Tibial artery (tissue), 4 donors: Measurements from ENCODE around the gene SCN3B.

Experiments used
- DNase-seq, 2 donors: peaks; one replicate each; pipeline ENCODE4 v3.0.0-alpha.2; 2019
- H3K27ac ChIP-seq, 2 donors: fragments of 200-600 bp; sonication (generic) in 1 of 2; 1 replicate in 1 of 2; 2 replicates in 1 of 2; pipeline ENCODE4 v1.5.1; 2018 to 2019; ENCODE audit warnings: mild to moderate bottlenecking in 1 of 2
- H3K27me3 ChIP-seq, 2 donors: fragments of 200-600 bp; sonication (generic) in 1 of 2; one replicate each; pipeline versions ENCODE4 v1.5.1 to v1.6.0; 2016 to 2019
- H3K36me3 ChIP-seq, 3 donors: fragments of 200-600 bp; sonication (generic) in 2 of 3; one replicate each; pipeline ENCODE4 v1.5.1; 2016 to 2019; ENCODE audit warnings: mild to moderate bottlenecking in 2 of 3
- H3K4me1 ChIP-seq, 4 donors: fragments of 200-600 bp; sonication (generic) in 2 of 4; 1 replicate in 3 of 4; 2 replicates in 1 of 4; pipeline ENCODE4 v1.5.1; 2016 to 2019
- H3K4me3 ChIP-seq, 2 donors: fragments of 200-600 bp; sonication (generic) in 1 of 2; 1 replicate in 1 of 2; 2 replicates in 1 of 2; pipeline ENCODE4 v1.5.1; 2018 to 2019; ENCODE audit warnings: mild to moderate bottlenecking in 2 of 2
- H3K9me3 ChIP-seq, 3 donors: fragments of 200-600 bp; sonication (generic) in 1 of 3; one replicate each; pipeline ENCODE4 v1.5.1; 2016 to 2019
- intact Hi-C: fragments of 100-400 bp; cut with DNase I; formaldehyde crosslinking; loops from one replicate; pipeline ENCODE4 v1.15.0; 2023; ENCODE audit warnings: low total_unique reads
- TF ChIP-seq, protein P1 (sequence below), 2 experiments: fragments of 200-600 bp in 1 of 2; fragments of 450-650 bp in 1 of 2; IDR thresholded peaks; one replicate each; pipeline ENCODE4 v1.5.1; 2017 to 2019; ENCODE audit warnings: antibody characterized with exemption in 2 of 2, mild to moderate bottlenecking in 1 of 2, moderate library complexity in 1 of 2

SCN3B gene

DNA sequence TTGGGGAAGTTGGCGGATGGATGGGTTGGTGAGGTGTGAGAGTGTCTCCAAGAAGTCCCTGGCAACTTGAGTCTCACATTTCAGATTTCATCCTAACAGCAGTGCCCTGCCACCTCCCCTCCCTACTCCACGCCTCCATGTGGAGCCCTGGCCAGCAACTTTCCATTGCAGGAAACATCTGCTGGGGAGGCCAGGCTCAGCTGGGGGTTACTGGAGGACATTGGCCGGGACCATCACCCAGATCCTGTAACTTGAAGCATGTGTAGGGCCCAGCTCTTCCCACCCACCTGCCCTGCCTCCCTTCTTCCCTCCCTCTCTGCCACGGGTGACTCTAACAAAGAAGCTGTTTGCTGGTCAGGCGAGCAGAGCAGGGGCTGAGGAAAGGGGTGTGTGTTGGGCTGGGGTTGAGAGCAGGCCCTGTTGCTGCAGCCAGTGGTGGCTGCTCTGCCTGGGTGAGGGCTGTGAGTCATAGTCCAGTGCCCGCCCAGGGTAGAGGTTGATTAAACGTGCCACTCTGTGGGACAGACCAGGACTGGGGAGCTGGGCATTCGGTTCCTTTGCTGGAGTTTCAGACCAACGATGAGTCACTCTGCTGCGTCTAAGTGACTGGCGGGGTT, 64.0 kb downstream of the SCN3B start:
- no peak for DNase-seq
- peaks cover 0 to 8% of the 10 kb centered on the region in 2 donors for H3K27me3 ChIP-seq
- TF ChIP-seq, protein P1, sequence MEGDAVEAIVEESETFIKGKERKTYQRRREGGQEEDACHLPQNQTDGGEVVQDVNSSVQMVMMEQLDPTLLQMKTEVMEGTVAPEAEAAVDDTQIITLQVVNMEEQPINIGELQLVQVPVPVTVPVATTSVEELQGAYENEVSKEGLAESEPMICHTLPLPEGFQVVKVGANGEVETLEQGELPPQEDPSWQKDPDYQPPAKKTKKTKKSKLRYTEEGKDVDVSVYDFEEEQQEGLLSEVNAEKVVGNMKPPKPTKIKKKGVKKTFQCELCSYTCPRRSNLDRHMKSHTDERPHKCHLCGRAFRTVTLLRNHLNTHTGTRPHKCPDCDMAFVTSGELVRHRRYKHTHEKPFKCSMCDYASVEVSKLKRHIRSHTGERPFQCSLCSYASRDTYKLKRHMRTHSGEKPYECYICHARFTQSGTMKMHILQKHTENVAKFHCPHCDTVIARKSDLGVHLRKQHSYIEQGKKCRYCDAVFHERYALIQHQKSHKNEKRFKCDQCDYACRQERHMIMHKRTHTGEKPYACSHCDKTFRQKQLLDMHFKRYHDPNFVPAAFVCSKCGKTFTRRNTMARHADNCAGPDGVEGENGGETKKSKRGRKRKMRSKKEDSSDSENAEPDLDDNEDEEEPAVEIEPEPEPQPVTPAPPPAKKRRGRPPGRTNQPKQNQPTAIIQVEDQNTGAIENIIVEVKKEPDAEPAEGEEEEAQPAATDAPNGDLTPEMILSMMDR (IDR thresholded peaks at IDR 0.05): no peak
- intact Hi-C loops: no loop called here
- H3K36me3 ChIP-seq: no peaks in the 10 kb centered on the region
- no peak overlapping the region for H3K4me3 ChIP-seq
- H3K27ac ChIP-seq: no peak overlapping the region
- H3K4me1 ChIP-seq: no peaks in the 10 kb centered on the region
- no peaks in the 10 kb centered on the region for H3K9me3 ChIP-seq

DNA sequence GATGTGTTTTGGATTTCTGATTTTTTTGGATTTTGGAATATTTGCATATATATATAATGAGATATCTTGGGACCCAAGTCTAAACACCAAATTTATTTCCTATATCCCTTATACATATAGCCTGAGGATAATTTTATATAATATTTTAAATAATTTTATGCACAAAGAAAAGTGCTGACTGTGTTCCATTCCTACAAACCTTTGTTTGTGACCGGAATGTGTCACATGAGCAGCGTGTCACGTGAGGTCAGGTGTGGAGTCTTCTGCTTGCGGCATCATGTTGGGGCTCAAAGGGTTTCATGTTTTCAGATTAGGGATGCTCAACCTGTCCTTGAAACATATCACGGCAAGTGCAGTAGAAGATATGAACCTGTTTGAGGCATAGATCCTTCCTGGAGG, 65.6 kb downstream of the SCN3B start:
- H3K27me3 ChIP-seq: peaks cover 0 to 8% of the 10 kb centered on the region in 2 donors
- H3K4me3 ChIP-seq: no peak overlapping the region
- no peak for DNase-seq
- no peaks in the 10 kb centered on the region for H3K4me1 ChIP-seq
- intact Hi-C loops: no loop called here
- H3K9me3 ChIP-seq: no peaks in the 10 kb centered on the region
- H3K36me3 ChIP-seq: no peaks in the 10 kb centered on the region
- no peak overlapping the region for H3K27ac ChIP-seq
- TF ChIP-seq, protein P1 (IDR thresholded peaks at IDR 0.05): no peak

DNA sequence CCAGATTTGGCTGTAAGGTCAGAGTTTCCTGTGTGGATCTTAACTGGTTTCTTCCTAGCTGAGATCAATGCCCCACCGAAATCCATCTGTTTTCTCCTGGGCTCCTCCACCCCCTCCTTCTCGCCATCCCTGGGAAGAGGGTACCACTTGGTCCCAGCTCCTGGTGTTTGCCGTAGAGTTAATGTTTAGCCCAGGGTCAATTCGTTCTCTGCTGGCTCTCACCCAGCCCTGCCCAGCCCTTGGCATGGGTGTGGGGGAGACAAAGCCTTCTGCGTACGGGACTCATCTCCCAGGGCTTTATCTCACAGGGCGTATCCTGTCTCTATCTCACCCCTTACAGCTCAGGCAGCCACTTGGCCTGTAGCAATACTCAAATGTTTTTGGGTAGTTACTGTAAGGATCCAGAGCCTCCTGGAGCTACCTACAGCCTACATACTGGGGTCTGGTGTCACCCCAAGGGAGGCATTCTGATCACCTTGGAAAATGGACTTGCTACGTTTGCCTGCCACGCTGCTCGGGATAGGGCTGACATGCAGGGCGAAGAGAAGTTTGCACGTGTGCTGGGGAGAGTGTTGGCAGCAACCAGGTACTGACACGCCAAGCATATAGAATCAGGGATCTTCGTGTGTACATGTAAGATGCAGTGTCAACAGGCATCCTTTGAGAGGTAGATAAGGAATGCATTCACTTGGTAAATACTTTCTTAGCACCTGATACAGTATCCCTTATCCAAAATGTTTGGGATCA, 66.1 kb downstream of the SCN3B start:
- no peaks in the 10 kb centered on the region for H3K36me3 ChIP-seq
- H3K4me1 ChIP-seq: no peaks in the 10 kb centered on the region
- TF ChIP-seq, protein P1 (IDR thresholded peaks at IDR 0.05): no peak
- no peak overlapping the region for H3K27ac ChIP-seq
- H3K9me3 ChIP-seq: no peaks in the 10 kb centered on the region
- DNase-seq: no peak
- intact Hi-C loops: no loop called here
- peaks cover 0 to 8% of the 10 kb centered on the region in 2 donors for H3K27me3 ChIP-seq
- no peak overlapping the region for H3K4me3 ChIP-seq

DNA sequence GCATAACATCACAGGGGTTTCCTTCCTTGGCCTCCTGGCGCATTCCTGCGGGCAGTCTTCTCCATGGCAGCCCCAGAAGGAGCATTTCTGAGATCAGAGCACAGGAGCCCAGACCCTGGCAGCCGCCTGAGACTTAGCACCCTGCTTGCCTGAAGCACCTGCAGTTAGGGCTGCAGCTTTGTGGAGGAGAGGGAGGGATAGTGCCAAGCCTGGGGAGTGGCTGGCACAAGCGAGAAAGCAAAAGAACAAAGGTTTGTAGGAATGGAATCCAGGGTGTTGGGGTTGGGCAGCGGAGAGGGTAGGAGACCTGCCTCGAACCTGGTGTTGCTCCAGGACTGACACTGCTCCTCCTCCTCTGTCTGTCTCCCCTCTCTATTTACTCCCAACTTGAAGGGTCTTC, 66.9 kb downstream of the SCN3B start:
- Histone ChIP-seq H3K27me3 (peaks cover 0 to 8% of the 10 kb centered on the region in 2 donors), H3K4me3 (no peak overlapping the region), H3K27ac (no peak overlapping the region), H3K9me3 (no peaks in the 10 kb centered on the region), H3K4me1 (no peaks in the 10 kb centered on the region), H3K36me3 (no peaks in the 10 kb centered on the region)
- TF ChIP-seq, protein P1 (IDR thresholded peaks at IDR 0.05): no peak
- no peak for DNase-seq
- intact Hi-C loops: no loop called here

DNA sequence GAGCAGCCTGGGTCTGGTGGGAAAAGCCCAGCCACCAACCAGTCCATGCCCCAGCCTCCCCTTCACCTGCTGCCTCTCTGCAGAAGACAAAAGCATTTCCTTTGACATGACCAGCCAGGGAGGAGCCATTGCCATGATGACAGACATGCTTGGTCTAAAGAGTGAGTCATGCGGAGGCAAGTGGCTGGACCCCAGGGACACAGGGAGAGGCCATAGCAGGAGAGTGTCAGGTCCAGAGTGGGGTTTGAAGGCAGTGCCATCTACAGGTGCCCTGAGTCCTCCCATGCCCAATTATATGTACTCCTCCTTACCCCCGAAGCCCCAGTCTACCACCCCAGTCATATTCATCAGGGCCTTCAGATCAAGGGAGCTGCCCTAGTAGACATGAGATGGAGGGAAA, 67.4 kb downstream of the SCN3B start:
- DNase-seq: no peak

More for the DNA sequence above, 67.4 kb downstream of the SCN3B start:
- Histone ChIP-seq H3K4me1 (no peaks in the 10 kb centered on the region), H3K27ac (no peak overlapping the region), H3K4me3 (no peak overlapping the region), H3K9me3 (no peaks in the 10 kb centered on the region), H3K27me3 (peaks cover 0 to 12% of the 10 kb centered on the region in 2 donors), H3K36me3 (no peaks in the 10 kb centered on the region)
- intact Hi-C loops: no loop called here
- TF ChIP-seq, protein P1 (IDR thresholded peaks at IDR 0.05): no peak
